GM21526 (cell line): ENCODE data around the gene PRAMEF4.
"Not testable (repeated sequence)": the region's sequence is repeated elsewhere in the genome, so short reads cannot be mapped to it uniquely, and the experiment has no call there.

Experiments
- ATAC-seq: cut with Tn5 transposase; IDR thresholded peaks from one replicate; pipeline ENCODE4 v1.9.1; 2021; ENCODE audit warnings: moderate library complexity; ENCODE audit not compliant: unreplicated experiment, low FRiP score

PRAMEF4 gene

DNA sequence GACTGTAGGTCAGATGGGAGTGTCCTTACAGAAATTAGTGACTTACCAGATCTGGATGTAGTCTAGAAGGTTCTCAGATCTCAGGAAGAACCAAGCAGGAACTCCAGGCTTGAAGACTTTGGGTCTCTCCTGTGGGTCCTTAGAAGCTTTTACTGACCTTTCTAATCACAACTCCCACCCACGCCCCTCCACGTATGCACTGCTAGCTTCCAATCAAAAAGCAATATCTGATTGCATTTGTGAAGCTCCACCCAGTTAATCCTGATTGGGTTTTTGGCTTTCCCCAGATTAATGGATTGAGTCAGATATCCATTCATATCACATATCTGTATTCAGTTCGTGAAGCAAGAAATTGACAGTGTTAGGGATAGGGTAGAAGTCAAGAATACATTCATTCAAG is at the start of gene PRAMEF4:
TSS of gene PRAMEF4 (minus strand) at position 101 of the 400 bp plus-strand sequence. CDS start 2,807 bp downstream, outside the sequence.
- ATAC-seq = not testable (repeated sequence)

- not testable (repeated sequence) for ATAC-seq
Observed at GRCh38 chr1:12924368-12924767, 38.4 kb upstream of the PRAMEF4 start.

- ATAC-seq = not testable (repeated sequence)
Observed at GRCh38 chr1:12921749-12922148, 35.7 kb upstream of the PRAMEF4 start.

GRCh38 chr1:12916310-12916709 is 30.3 kb upstream of the PRAMEF4 start, which contains the start of gene PRAMEF7:
Gene PRAMEF7 (plus strand): TSS chr1:12916610. CDS start chr1:12917693, 1,083 bp downstream.
- ATAC-seq = not testable (repeated sequence)

- not testable (repeated sequence) for ATAC-seq
Observed at GRCh38 chr1:12903793-12904572, 18.0 kb upstream of the PRAMEF4 start.

GRCh38 chr1:12899186-12899585 is 13.2 kb upstream of the PRAMEF4 start:
- ATAC-seq = not testable (repeated sequence)

GRCh38 chr1:12898170-12898569 is 12.2 kb upstream of the PRAMEF4 start, which contains the start of gene PRAMEF10:
Gene PRAMEF10 (minus strand): TSS chr1:12898270. CDS start chr1:12895847, 2,423 bp downstream.
- ATAC-seq = not testable (repeated sequence)

- not testable (repeated sequence) for ATAC-seq
Observed at GRCh38 chr1:12878453-12878852, 7.5 kb downstream of the PRAMEF4 start.

DNA sequence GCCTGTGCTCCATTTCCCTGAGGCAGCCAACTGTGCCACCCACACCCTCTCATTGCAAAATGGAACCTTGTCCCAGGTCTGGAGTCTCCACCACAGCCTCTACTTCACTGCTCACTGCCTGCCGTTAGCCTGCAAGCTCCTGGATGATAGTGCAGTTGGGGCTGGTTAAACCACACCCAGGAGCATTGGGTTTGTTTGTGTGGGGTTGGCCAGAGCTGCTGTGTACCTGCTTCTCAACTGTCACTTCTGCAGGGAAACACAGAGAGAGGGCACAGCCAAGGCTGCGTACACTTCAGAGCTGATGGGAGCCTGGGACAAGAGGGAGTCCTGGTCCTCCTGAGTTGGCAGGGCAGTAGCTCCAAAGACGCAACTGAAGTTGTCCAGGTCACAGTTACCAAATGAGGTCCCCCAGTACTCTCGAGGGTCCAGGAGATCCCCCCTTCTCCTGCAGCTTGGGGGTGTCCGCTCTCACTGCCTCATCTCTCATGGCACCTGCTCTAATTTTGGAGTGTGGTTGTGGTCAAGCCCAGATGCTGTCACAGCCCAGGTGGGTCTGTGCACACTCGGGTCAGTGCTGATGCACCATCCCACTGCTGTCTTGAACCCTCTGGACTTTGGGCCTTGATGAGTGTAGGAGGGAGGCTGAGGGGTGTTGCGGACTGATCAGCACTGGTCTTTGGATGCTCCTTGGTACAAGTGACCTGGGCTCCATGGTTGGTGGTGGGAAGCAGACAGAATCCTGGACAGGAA is 22.7 kb downstream of the PRAMEF4 start:
- ATAC-seq = not testable (repeated sequence)

GRCh38 chr1:12856786-12857185 is 29.2 kb downstream of the PRAMEF4 start, which contains the start of gene PRAMEF2:
Gene PRAMEF2 (plus strand): TSS chr1:12857086. CDS start chr1:12859010, 1,924 bp downstream.
- not testable (repeated sequence) for ATAC-seq

- ATAC-seq = no peak
Observed at GRCh38 chr1:12851779-12852178, 34.2 kb downstream of the PRAMEF4 start.

DNA sequence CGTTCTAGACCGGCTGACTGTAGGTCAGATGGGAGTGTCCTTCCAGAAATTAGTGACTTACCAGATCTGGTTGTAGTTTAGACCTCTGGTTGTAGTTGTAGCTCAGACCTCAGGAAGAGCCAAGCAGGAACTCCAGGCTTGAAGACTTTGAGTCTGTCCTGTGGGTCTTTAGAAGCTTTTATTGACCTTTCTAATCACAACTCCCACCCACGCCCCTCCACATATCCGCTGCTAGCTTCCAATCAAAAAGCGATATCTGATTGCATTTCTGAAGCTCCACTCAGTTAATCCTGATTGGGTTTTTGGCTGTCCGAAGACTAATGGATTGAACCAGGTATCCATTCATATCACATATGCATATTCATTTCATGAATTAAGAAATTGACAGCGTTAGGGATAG is 37.4 kb downstream of the PRAMEF4 start, which contains the start of gene HNRNPCL1:
TSS of gene HNRNPCL1 (minus strand) at position 101 of the 400 bp plus-strand sequence. CDS start 431 bp downstream, outside the sequence.
- not testable (repeated sequence) for ATAC-seq

DNA sequence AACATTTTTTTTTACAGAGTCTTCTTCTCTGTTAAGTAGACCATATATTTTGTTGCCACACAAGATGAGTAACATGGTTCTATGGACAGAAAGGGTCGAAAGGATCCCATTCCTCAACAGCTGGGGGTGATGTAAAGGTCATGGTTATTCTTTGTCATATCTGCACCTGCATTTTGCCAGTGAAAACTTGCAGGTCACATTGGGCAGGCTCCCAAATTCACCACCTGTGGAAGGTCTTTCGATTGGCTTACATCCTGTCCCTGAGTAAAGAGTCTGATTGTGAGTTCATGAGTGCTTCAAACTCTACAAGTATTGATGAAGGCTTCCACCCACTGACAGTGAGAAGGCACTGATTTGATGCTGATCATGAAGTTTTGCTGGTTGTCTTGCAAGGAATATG is 52.8 kb downstream of the PRAMEF4 start:
- ATAC-seq = not testable (repeated sequence)

GRCh38 chr1:12831310-12831709 is 54.7 kb downstream of the PRAMEF4 start, which contains the start of gene PRAMEF11:
Gene PRAMEF11 (minus strand): TSS chr1:12831410. CDS start chr1:12828789, 2,621 bp downstream.
- ATAC-seq = not testable (repeated sequence)
